OCI-LY1 (cell line): ENCODE results near the gene POFUT1.

Experiments
- H2AFZ ChIP-seq: fragments of 200-600 bp; sonication (generic), shearing (Covaris generic); 2 replicates; pipeline ENCODE4 v1.6.0; 2014; ENCODE audit warnings: antibody characterized with exemption, mild to moderate bottlenecking, low read length
- H3F3A ChIP-seq: fragments of 200-600 bp; sonication (generic), shearing (Covaris generic); 2 replicates; pipeline ENCODE4 v1.6.0; 2014; ENCODE audit warnings: mild to moderate bottlenecking, antibody characterized with exemption, low read length, moderate library complexity; ENCODE audit not compliant: insufficient read depth
- H3K27ac ChIP-seq: fragments of 200-600 bp; sonication (generic); 2 replicates; pipeline ENCODE4 v1.5.1; 2014; ENCODE audit warnings: low read length, mixed run types, mild to moderate bottlenecking, low read depth; ENCODE audit not compliant: poor library complexity, severe bottlenecking
- H3K27me3 ChIP-seq: fragments of 200-600 bp; sonication (generic); 2 replicates; pipeline ENCODE4 v1.6.0; 2014; ENCODE audit warnings: antibody characterized with exemption, mild to moderate bottlenecking, low read length, moderate library complexity; ENCODE audit not compliant: insufficient read depth
- H3K36me3 ChIP-seq: fragments of 200-600 bp; sonication (generic); 2 replicates; pipeline ENCODE4 v1.6.1; 2014; ENCODE audit warnings: mild to moderate bottlenecking, antibody characterized with exemption, low read length, moderate library complexity, mixed read lengths; ENCODE audit not compliant: insufficient read depth
- H3K4me1 ChIP-seq: fragments of 200-600 bp; sonication (generic); 2 replicates; pipeline ENCODE4 v1.5.1; 2014; ENCODE audit warnings: mild to moderate bottlenecking, low read length, moderate library complexity; ENCODE audit not compliant: insufficient read depth, severe bottlenecking
- H3K4me2 ChIP-seq: fragments of 200-600 bp; sonication (generic), shearing (Covaris generic); 2 replicates; pipeline ENCODE4 v1.6.1; 2014; ENCODE audit warnings: low read length
- H3K4me3 ChIP-seq: fragments of 200-600 bp; sonication (generic); 2 replicates; pipeline ENCODE4 v1.5.1; 2014; ENCODE audit warnings: low read length, low read depth, mild to moderate bottlenecking, mixed read lengths; ENCODE audit not compliant: poor library complexity, severe bottlenecking
- H3K79me2 ChIP-seq: fragments of 200-600 bp; shearing (Covaris generic); 2 replicates; pipeline ENCODE4 v1.6.1; 2016; ENCODE audit warnings: mixed run types, low read length, mixed read lengths; ENCODE audit not compliant: insufficient read depth
- H3K9ac ChIP-seq: fragments of 200-600 bp; sonication (generic), shearing (Covaris generic); 2 replicates; pipeline ENCODE4 v1.6.1; 2014; ENCODE audit warnings: mild to moderate bottlenecking, low read length, mixed read lengths
- H3K9me2 ChIP-seq: fragments of 200-600 bp; sonication (generic), shearing (Covaris generic); 2 replicates; pipeline ENCODE4 v1.6.1; 2014; ENCODE audit warnings: low read depth, mild to moderate bottlenecking, low read length, mixed read lengths
- H3K9me3 ChIP-seq: fragments of 200-600 bp; shearing (Covaris generic); 2 replicates; pipeline ENCODE4 v1.6.1; 2014; ENCODE audit warnings: low read length, mixed read lengths
- H4K20me1 ChIP-seq: fragments of 200-600 bp; sonication (generic), shearing (Covaris generic); 2 replicates; pipeline ENCODE4 v1.6.0; 2016; ENCODE audit warnings: mild to moderate bottlenecking, low read length; ENCODE audit not compliant: insufficient read depth
- EZH2 ChIP-seq: fragments of 200-600 bp; sonication (generic), shearing (Covaris generic); IDR thresholded peaks from 2 replicates; pipeline ENCODE4 v1.8.0; 2017; ENCODE audit warnings: borderline replicate concordance, mixed run types, mild to moderate bottlenecking, antibody characterized with exemption, low read length, moderate library complexity, mixed read lengths
- TF ChIP-seq, protein P1 (sequence below): fragments of 200-600 bp; sonication (generic), shearing (Covaris generic); IDR thresholded peaks from 2 replicates; pipeline ENCODE4 v1.5.1; 2017; ENCODE audit warnings: mild to moderate bottlenecking, antibody characterized with exemption, low read length, moderate library complexity, mixed read lengths

POFUT1 gene

DNA sequence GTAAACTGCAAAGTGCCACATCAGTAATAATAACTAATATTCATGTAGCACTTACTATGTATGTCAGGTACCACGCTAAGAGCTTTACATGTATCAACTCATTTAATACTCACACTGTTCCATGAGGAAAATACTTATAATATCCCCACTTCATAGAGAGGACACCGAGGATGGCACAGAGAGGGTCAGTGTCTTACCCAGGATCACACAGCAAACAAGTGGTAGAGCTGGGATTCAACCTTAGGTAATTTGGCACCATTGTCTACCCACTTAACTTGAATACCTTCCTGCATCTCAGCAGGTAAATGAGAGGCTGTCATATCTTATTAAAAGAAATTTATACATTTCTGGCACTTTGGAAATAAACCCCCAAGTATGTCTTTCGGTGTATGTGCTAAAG, 8.0 kb downstream of the POFUT1 start:
- Histone ChIP-seq H3K36me3 (peaks cover 88% of the 10 kb centered on the region), H3K27me3 (no peaks in the 10 kb centered on the region), H3K79me2 (no peaks in the 10 kb centered on the region), H3K4me2 (no peak overlapping the region), H2AFZ (no peak overlapping the region), H3K4me1 (no peaks in the 10 kb centered on the region), H3K27ac (no peak overlapping the region), H3K4me3 (no peak overlapping the region), H3K9ac (no peak overlapping the region), H3K9me2 (no peaks in the 10 kb centered on the region), H3K9me3 (no peaks in the 10 kb centered on the region), H3F3A (no peaks in the 10 kb centered on the region), H4K20me1 (no peaks in the 10 kb centered on the region)
- TF ChIP-seq, protein P1, sequence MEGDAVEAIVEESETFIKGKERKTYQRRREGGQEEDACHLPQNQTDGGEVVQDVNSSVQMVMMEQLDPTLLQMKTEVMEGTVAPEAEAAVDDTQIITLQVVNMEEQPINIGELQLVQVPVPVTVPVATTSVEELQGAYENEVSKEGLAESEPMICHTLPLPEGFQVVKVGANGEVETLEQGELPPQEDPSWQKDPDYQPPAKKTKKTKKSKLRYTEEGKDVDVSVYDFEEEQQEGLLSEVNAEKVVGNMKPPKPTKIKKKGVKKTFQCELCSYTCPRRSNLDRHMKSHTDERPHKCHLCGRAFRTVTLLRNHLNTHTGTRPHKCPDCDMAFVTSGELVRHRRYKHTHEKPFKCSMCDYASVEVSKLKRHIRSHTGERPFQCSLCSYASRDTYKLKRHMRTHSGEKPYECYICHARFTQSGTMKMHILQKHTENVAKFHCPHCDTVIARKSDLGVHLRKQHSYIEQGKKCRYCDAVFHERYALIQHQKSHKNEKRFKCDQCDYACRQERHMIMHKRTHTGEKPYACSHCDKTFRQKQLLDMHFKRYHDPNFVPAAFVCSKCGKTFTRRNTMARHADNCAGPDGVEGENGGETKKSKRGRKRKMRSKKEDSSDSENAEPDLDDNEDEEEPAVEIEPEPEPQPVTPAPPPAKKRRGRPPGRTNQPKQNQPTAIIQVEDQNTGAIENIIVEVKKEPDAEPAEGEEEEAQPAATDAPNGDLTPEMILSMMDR: no peak
- TF ChIP-seq EZH2: no peak

DNA sequence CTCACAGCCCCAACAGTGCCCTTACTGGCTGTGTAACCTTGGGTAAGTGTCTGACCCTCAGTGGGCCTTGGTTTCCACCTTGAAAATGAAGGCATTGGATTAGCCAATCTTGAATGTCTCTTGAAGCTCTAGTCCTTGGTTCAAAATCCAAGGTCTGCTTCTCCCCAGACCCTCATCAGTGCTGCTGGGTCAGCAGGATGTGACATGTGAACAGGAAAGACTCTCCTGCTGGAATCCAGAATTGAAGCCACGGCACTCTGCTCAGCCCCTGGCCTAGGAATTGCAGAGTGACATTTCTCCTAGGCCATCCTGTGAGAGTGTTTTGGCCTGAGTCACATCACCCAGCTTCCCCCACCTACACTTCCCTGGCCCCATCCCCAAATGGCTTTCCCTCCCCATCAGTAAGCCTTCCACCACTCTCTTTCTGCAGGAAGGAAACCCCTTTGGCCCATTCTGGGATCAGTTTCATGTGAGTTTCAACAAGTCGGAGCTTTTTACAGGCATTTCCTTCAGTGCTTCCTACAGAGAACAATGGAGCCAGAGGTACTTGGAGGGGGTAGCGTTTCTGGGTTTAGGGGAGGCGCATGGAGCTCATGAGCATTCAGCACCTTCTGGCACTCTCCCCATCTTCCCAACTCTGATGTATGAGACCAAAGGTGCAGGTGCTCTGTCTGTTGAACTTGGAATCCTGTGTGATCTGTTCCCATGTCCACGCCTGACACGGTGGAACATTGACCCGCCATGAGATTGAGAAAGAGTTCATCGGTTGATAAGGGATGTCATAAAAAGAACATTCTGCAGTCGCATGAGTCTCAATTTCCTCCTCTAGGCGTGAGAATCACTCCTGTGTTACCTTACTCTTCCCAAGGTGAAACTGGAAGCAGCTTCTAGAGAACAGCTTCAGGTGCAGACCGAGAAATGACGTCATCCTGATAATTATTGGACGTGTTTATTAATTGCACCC, 8.8 kb downstream of the POFUT1 start:
- Histone ChIP-seq H3K9me3 (no peaks in the 10 kb centered on the region), H3K79me2 (no peaks in the 10 kb centered on the region), H2AFZ (no peak overlapping the region), H4K20me1 (no peaks in the 10 kb centered on the region), H3K4me3 (no peak overlapping the region), H3K36me3 (peaks cover 90% of the 10 kb centered on the region), H3K27ac (no peak overlapping the region), H3K27me3 (no peaks in the 10 kb centered on the region), H3K9ac (no peak overlapping the region), H3K4me2 (no peak overlapping the region), H3K9me2 (no peaks in the 10 kb centered on the region), H3K4me1 (no peaks in the 10 kb centered on the region), H3F3A (no peaks in the 10 kb centered on the region)
- TF ChIP-seq, protein P1: no peak
- no peak for TF ChIP-seq EZH2

DNA sequence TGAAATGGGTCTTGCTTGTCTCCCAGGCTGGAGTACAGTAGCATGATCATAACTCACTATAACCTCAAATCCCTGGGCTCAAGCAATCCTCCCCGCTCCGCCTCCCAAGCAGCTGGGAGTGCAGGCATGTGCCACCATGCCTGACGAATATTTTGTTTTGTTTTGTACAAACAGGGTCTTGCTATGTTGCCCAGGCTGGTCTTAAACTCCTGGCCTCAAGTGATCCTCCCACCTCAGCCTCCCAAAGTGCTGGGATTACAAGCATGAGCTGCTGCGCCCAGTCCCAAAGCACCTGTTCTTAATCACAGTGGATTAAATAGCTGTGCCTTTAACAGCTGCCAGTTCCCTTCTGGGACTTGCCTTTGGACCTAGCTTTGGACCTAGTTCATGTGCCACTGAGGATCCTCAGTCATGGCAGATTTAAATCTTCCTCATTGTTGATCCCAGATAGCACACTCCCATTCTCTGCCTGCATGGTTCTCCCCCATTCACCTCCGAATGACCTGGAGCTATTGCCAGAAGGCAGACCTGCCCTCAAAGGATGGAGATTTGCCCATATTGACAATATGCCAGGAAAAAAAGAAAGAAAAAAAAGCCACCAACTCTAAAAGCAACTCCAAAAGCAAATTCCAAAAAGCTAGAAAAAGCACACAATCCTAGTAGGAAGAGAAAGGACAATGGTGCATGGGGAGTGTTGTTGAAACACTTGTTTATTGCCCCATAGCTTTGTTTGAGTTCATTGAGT, 10.6 kb downstream of the POFUT1 start:
- Histone ChIP-seq H3K27me3 (no peaks in the 10 kb centered on the region), H3K27ac (no peak overlapping the region)

More for the DNA sequence above, 10.6 kb downstream of the POFUT1 start:
- Histone ChIP-seq H3K79me2 (no peaks in the 10 kb centered on the region), H2AFZ (no peak overlapping the region), H3K4me3 (no peak overlapping the region), H3F3A (no peaks in the 10 kb centered on the region), H3K4me1 (no peaks in the 10 kb centered on the region), H3K9me3 (no peaks in the 10 kb centered on the region), H3K9me2 (no peaks in the 10 kb centered on the region), H3K9ac (no peak overlapping the region), H3K36me3 (peaks cover 92% of the 10 kb centered on the region), H3K4me2 (no peak overlapping the region), H4K20me1 (no peaks in the 10 kb centered on the region)
- TF ChIP-seq, protein P1: no peak
- no peak for TF ChIP-seq EZH2
